CD4-positive, alpha-beta memory T cell (primary cell): ENCODE results near the gene RAP1GAP2. TPM values are rescaled to one million over a fixed set of nuclear protein-coding genes. Genes with fewer than 3 reads are reported as not detected.
A peak's percentile ranks its signal among the peaks of the same experiment; 100 is the strongest.

ENCODE experiments used
- CTCF ChIA-PET: fragments of 350-600 bp; sonication (Branson Sonifier 250); formaldehyde crosslinking; loops from one replicate; lab custom pipeline; 2021; ENCODE audit warnings: inconsistent platforms; ENCODE audit not compliant: partially characterized antibody; lab: Charles Lee
- POLR2A ChIA-PET: fragments of 350-600 bp; sonication (Branson Sonifier 250); formaldehyde crosslinking; loops from one replicate; lab custom pipeline; 2021; ENCODE audit not compliant: partially characterized antibody; lab: Charles Lee
- DNase-seq, 5 donors: peaks; one replicate each; pipeline versions ENCODE4 v3.0.0 to v3.0.0-alpha.2; 2020 to 2022; ENCODE audit warnings: mixed read lengths in 1 of 5
- H3K27ac ChIP-seq: one replicate; pipeline ENCODE4 v1.7.0; 2013; ENCODE audit warnings: low read depth, low read length
- H3K27me3 ChIP-seq: 2 replicates; pipeline ENCODE4 v1.7.0; 2013; ENCODE audit warnings: mild to moderate bottlenecking, low read length, moderate library complexity; ENCODE audit not compliant: insufficient read depth
- H3K36me3 ChIP-seq: 2 replicates; pipeline ENCODE4 v1.7.0; 2013; ENCODE audit warnings: mild to moderate bottlenecking, low read length, moderate library complexity; ENCODE audit not compliant: insufficient read depth
- H3K4me1 ChIP-seq: 2 replicates; pipeline ENCODE4 v1.7.0; 2013; ENCODE audit warnings: mild to moderate bottlenecking, low read length, moderate library complexity; ENCODE audit not compliant: insufficient read depth
- H3K4me3 ChIP-seq, 2 donors: one replicate each; pipeline ENCODE4 v1.7.0; 2013; ENCODE audit warnings: low read length in 2 of 2, mild to moderate bottlenecking in 1 of 2
- H3K9me3 ChIP-seq, 2 donors: one replicate each; pipeline ENCODE4 v1.7.0; 2013; ENCODE audit warnings: low read length in 2 of 2, control low read depth in 1 of 2; ENCODE audit not compliant: control insufficient read depth in 1 of 2
- H3K27ac Mint-ChIP-seq, 7 donors: one replicate each; pipeline ENCODE4 v1.8.0; 2020 to 2021; ENCODE audit warnings: mixed read lengths in 7 of 7, mild to moderate bottlenecking in 6 of 7, inconsistent platforms in 3 of 7, moderate library complexity in 3 of 7
- H3K27me3 Mint-ChIP-seq, 2 donors: one replicate each; pipeline ENCODE4 v1.8.0; 2020 to 2021; ENCODE audit warnings: mixed read lengths in 2 of 2
- H3K36me3 Mint-ChIP-seq, 2 donors: one replicate each; pipeline ENCODE4 v1.8.0; 2020 to 2021; ENCODE audit warnings: mixed read lengths in 2 of 2, inconsistent platforms in 1 of 2, mild to moderate bottlenecking in 1 of 2
- H3K4me1 Mint-ChIP-seq, 4 donors: one replicate each; pipeline ENCODE4 v1.8.0; 2020 to 2021; ENCODE audit warnings: mixed read lengths in 4 of 4, mild to moderate bottlenecking in 1 of 4
- H3K4me3 Mint-ChIP-seq, 8 donors: one replicate each; pipeline ENCODE4 v1.8.0; 2020 to 2021; ENCODE audit warnings: mixed read lengths in 8 of 8, mild to moderate bottlenecking in 7 of 8, moderate library complexity in 6 of 8, inconsistent platforms in 3 of 8
- H3K9me3 Mint-ChIP-seq, 8 donors: one replicate each; pipeline ENCODE4 v1.8.0; 2020 to 2021; ENCODE audit warnings: mixed read lengths in 8 of 8, mild to moderate bottlenecking in 5 of 8, inconsistent platforms in 3 of 8, moderate library complexity in 1 of 8
- intact Hi-C: fragments of 100-400 bp; cut with micrococcal nuclease; formaldehyde crosslinking; loops from one replicate; pipeline ENCODE4 v1.15.1; 2023
- polyA plus RNA-seq, 2 donors: library from polyadenylated mRNA; unstranded; fragments of 300-500 nt; fragmentation: Illumina TruSeq; gene quantifications; one replicate each; pipeline ENCODE4 v1.2.3, GENCODE V29; 2021
- total RNA-seq, 2 experiments: library from RNA; stranded (reverse); gene quantifications; one replicate each; pipeline ENCODE4 v1.2.3, GENCODE V29; 2021

RAP1GAP2 gene
- total and polyA plus RNA-seq, 4 experiments from 2014 or later = 0.38 to 9.9 (median 8.0) TPM

DNA sequence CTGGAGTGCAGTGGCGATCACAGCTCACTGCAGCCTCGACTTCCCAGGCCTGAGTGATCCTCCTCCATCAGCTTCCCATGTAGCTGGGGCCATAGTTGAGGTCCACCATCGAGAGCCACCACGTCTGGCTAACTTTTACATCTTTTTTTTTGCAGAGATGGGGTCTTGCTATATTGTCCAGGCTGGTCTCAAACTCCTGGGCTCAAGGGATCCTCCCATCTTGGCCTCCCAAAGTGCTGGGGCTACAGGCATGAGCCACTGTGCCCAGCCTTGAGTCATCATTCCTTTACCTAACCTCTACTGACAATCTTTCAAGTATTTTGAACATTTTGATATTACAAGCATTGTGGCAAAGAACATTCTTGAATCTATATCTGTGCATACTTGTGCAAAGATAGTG lies 37.4 kb upstream of the RAP1GAP2 start:
- no peaks in the 10 kb centered on the region for H3K36me3 Mint-ChIP-seq
- no peaks in the 10 kb centered on the region for H3K9me3 ChIP-seq
- H3K4me3 ChIP-seq = no peak overlapping the region
- no peak overlapping the region for H3K4me3 Mint-ChIP-seq
- intact Hi-C loops = no loop called here
- peaks cover 2 to 7% (median 4%) of the 10 kb centered on the region in 4 donors for H3K4me1 Mint-ChIP-seq
- peaks cover 0 to 3% (median 0%) of the 10 kb centered on the region in 8 donors for H3K9me3 Mint-ChIP-seq
- H3K27me3 ChIP-seq = peaks cover 15% of the 10 kb centered on the region
- no peak overlapping the region for H3K27ac Mint-ChIP-seq
- ChIA-PET CTCF (interaction anchor here (0.9 kb wide), 1 partner anchor 8 kb away, joined by 3 read pairs; no protein-coding TSS in a partner anchor), POLR2A (no interaction called here)
- DNase-seq = no peak
- peaks cover 28 to 33% of the 10 kb centered on the region in 2 donors for H3K27me3 Mint-ChIP-seq
- no peaks in the 10 kb centered on the region for H3K36me3 ChIP-seq
- H3K27ac ChIP-seq = no peak overlapping the region
- H3K4me1 ChIP-seq = no peaks in the 10 kb centered on the region

- Histone ChIP-seq H3K4me3 (no peak overlapping the region), H3K27me3 (no peaks in the 10 kb centered on the region), H3K27ac (no peak overlapping the region), H3K36me3 (no peaks in the 10 kb centered on the region), H3K9me3 (no peaks in the 10 kb centered on the region), H3K4me1 (no peaks in the 10 kb centered on the region)
- Mint-ChIP-seq H3K27ac (no peak overlapping the region), H3K4me1 (peaks cover 0 to 7% (median under 1%) of the 10 kb centered on the region in 4 donors), H3K36me3 (no peaks in the 10 kb centered on the region), H3K27me3 (peaks cover 13 to 15% of the 10 kb centered on the region in 2 donors), H3K4me3 (no peak overlapping the region), H3K9me3 (peaks cover 0 to 2% (median 0%) of the 10 kb centered on the region in 8 donors)
- intact Hi-C loops = no loop called here
- ChIA-PET CTCF (interaction anchor here (0.6 to 0.9 kb wide), 2 partner anchors 16 to 242 kb away, joined by 3 read pairs; no protein-coding TSS in a partner anchor), POLR2A (no interaction called here)
- no peak for DNase-seq
These were observed 26.1 kb upstream of the RAP1GAP2 start for GRCh38 chr17:2770129-2770528.

- no peaks in the 10 kb centered on the region for H3K9me3 ChIP-seq
- intact Hi-C loops = no loop called here
- DNase-seq = no peak
- CTCF ChIA-PET = no interaction called here
- no peaks in the 10 kb centered on the region for H3K36me3 ChIP-seq
- no peaks in the 10 kb centered on the region for H3K36me3 Mint-ChIP-seq
- POLR2A ChIA-PET = no interaction called here
- H3K27me3 ChIP-seq = no peaks in the 10 kb centered on the region
- H3K9me3 Mint-ChIP-seq = peaks cover 0 to 2% (median 0%) of the 10 kb centered on the region in 8 donors
- H3K4me3 ChIP-seq = no peak overlapping the region
- H3K27ac Mint-ChIP-seq = no peak overlapping the region
- H3K27ac ChIP-seq = no peak overlapping the region
- peaks cover 4 to 20% (median 6%) of the 10 kb centered on the region in 4 donors for H3K4me1 Mint-ChIP-seq
- peak overlapping the region in 4 of 8 donors; percentile 36 to 48 (median 42) for H3K4me3 Mint-ChIP-seq
- H3K27me3 Mint-ChIP-seq = peaks cover 25 to 34% of the 10 kb centered on the region in 2 donors
- H3K4me1 ChIP-seq = peaks cover 6% of the 10 kb centered on the region
These were observed 21.0 kb upstream of the RAP1GAP2 start for GRCh38 chr17:2775206-2775605.

DNA sequence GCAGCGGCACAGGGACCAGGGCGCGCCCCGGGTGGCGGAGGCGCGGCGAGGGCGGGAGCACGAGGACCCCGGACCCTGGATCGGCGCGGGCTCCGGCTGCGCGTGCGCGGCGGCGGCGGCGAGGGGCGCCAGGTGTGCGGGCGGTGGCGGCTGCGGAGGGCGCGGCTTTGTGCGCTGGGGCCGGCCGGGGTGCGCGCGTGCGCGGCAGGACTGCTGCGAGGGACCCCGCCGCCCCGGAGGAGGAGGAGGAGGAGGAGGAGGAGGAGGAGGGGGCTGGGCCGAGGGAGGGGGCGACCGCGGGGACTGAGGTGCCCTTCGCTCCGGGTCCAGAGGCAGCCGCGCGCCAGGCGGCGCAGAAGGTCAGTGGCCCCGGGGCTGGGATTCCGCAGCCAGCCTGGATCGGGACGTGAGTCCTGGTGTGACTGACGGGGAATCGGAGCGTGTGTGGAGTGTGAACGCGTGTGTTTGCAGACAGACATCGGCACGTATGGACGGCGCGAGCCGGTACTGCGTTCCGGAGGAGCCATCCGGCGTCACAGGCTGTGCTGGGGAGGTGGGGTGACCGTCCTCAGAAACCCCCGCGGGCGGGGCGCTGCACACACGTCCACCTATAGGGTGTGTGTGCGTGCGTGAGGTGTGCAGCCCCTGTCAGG lies 19.5 kb upstream of the RAP1GAP2 start:
- Mint-ChIP-seq H3K4me3 (peak overlapping the region; percentile 60 to 84 (median 74)), H3K4me1 (peaks cover 4 to 20% (median 8%) of the 10 kb centered on the region in 4 donors), H3K9me3 (peaks cover 0 to 2% (median 0%) of the 10 kb centered on the region in 8 donors), H3K27ac (peak overlapping the region in 3 of 7 donors; percentile 45 to 86 (median 82)), H3K27me3 (peaks cover 25 to 37% of the 10 kb centered on the region in 2 donors), H3K36me3 (no peaks in the 10 kb centered on the region)
- intact Hi-C loops = no loop called here
- Histone ChIP-seq H3K36me3 (no peaks in the 10 kb centered on the region), H3K4me3 (peak overlapping the region in 1 of 2 donors; percentile 43), H3K9me3 (no peaks in the 10 kb centered on the region), H3K27me3 (no peaks in the 10 kb centered on the region), H3K4me1 (peaks cover 6% of the 10 kb centered on the region), H3K27ac (no peak overlapping the region)
- ChIA-PET CTCF (interaction anchor here (0.6 to 1.1 kb wide), 2 partner anchors 9 kb away, joined by 3 to 4 read pairs; no protein-coding TSS in a partner anchor), POLR2A (no interaction called here)
- peak in 1 of 5 donors; percentile 31 for DNase-seq

GRCh38 chr17:2777242-2777867 lies 18.9 kb upstream of the RAP1GAP2 start:
- no peaks in the 10 kb centered on the region for H3K36me3 ChIP-seq
- no peak overlapping the region for H3K27ac ChIP-seq
- no peaks in the 10 kb centered on the region for H3K27me3 ChIP-seq
- H3K9me3 Mint-ChIP-seq = peaks cover 0 to 2% (median 0%) of the 10 kb centered on the region in 8 donors
- CTCF ChIA-PET = interaction anchor here (0.6 kb wide), 1 partner anchor 8 kb away, joined by 3 read pairs; no protein-coding TSS in a partner anchor
- peaks cover 6% of the 10 kb centered on the region for H3K4me1 ChIP-seq
- no peaks in the 10 kb centered on the region for H3K36me3 Mint-ChIP-seq
- H3K27ac Mint-ChIP-seq = peak overlapping the region in 2 of 7 donors; percentile 82 to 86
- peaks cover 25 to 37% of the 10 kb centered on the region in 2 donors for H3K27me3 Mint-ChIP-seq
- no peak for DNase-seq
- H3K4me3 Mint-ChIP-seq = peak overlapping the region; percentile 60 to 84 (median 74)
- intact Hi-C loops = no loop called here
- no peaks in the 10 kb centered on the region for H3K9me3 ChIP-seq
- H3K4me3 ChIP-seq = peak overlapping the region in 1 of 2 donors; percentile 43
- H3K4me1 Mint-ChIP-seq = peaks cover 4 to 20% (median 8%) of the 10 kb centered on the region in 4 donors
- POLR2A ChIA-PET = no interaction called here

DNA sequence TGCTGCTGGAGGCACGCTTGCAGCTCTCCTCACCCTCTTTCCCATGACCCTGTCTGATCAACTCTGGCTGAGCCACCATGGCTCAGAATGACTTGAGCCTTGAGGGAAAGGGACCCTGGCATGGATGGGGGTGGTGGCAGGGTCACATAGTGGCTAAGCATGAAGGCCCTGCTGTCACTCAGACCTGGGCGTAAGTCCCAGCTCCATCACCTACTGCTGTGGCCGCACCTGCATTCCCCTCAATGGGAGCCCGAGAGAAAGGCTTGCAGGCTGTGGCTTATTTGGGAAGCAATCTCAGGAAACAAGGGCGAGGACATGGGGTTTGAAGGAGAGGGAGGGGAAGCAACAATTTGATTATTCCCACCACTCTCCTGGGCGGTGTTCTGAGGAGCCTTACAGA lies 17.7 kb upstream of the RAP1GAP2 start:
- Mint-ChIP-seq H3K4me1 (peaks cover 4 to 20% (median 8%) of the 10 kb centered on the region in 4 donors), H3K9me3 (peaks cover 0 to 2% (median 0%) of the 10 kb centered on the region in 8 donors), H3K27ac (peak overlapping the region in 1 of 7 donors; percentile 79), H3K4me3 (peak overlapping the region in 1 of 8 donors; percentile 4), H3K27me3 (peaks cover 21 to 30% of the 10 kb centered on the region in 2 donors), H3K36me3 (no peaks in the 10 kb centered on the region)
- Histone ChIP-seq H3K27ac (no peak overlapping the region), H3K27me3 (no peaks in the 10 kb centered on the region), H3K36me3 (no peaks in the 10 kb centered on the region), H3K9me3 (no peaks in the 10 kb centered on the region), H3K4me3 (no peak overlapping the region), H3K4me1 (peaks cover 6% of the 10 kb centered on the region)
- ChIA-PET CTCF (no interaction called here), POLR2A (no interaction called here)
- intact Hi-C loops = no loop called here
- DNase-seq = no peak

GRCh38 chr17:2779545-2779944 lies 16.7 kb upstream of the RAP1GAP2 start:
- H3K27me3 ChIP-seq = no peaks in the 10 kb centered on the region
- Mint-ChIP-seq H3K4me3 (peak overlapping the region in 2 of 8 donors; percentile 10 to 40), H3K9me3 (no peaks in the 10 kb centered on the region), H3K27me3 (peaks cover 20 to 25% of the 10 kb centered on the region in 2 donors), H3K4me1 (peaks cover 4 to 15% (median 8%) of the 10 kb centered on the region in 4 donors), H3K36me3 (no peaks in the 10 kb centered on the region), H3K27ac (peak overlapping the region in 1 of 7 donors; percentile 48)
- H3K4me3 ChIP-seq = no peak overlapping the region
- H3K4me1 ChIP-seq = peaks cover 6% of the 10 kb centered on the region
- H3K27ac ChIP-seq = no peak overlapping the region
- ChIA-PET CTCF (interaction anchor here (0.6 kb wide), 1 partner anchor 45 kb away, joined by 4 read pairs; no protein-coding TSS in a partner anchor), POLR2A (no interaction called here)
- intact Hi-C loops = no loop called here
- H3K36me3 ChIP-seq = no peaks in the 10 kb centered on the region
- no peaks in the 10 kb centered on the region for H3K9me3 ChIP-seq
- no peak for DNase-seq
